ENCODE measurements around the gene DPP10. TPM values are rescaled to one million over a fixed set of nuclear protein-coding genes. Genes with fewer than 3 reads are reported as not detected.

The DPP10 gene
- total and polyA plus RNA-seq, 10 of the 15 experiments (the other 5 are each of a cell fraction or from before 2014, with no cell fraction given): not detected

DNA sequence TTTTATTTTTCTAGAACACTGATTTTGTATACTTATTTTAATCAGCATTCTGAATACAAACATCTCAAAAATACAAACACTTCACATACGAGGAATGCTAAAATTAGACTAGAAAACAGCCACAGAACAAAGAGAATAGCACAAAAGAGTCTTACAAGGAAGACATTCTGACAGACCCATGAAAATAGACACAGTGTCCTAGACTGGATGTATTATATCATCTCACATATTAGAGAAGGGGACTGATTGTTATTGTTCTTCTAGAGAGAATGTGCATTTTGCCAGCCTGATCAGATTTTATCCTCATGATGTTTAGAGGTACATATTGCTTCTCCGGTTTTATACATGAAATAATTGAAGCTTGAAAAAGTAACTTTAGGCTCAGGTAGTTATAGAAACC is 357.9 kb downstream of the DPP10 start:
- Histone ChIP-seq H3K9ac (ENCODE audit: control insufficient read depth, insufficient read depth, low read length) (no peak overlapping the region), H3K36me3 (ENCODE audit: control insufficient read depth in 2 of 2, insufficient read depth in 2 of 2, low read length in 1 of 2) (no peaks in the 10 kb centered on the region), H4K20me1 (ENCODE audit: control insufficient read depth, insufficient read depth) (no peaks in the 10 kb centered on the region), H3K79me2 (ENCODE audit: control insufficient read depth, insufficient read depth, low read length) (no peaks in the 10 kb centered on the region), H2AFZ (ENCODE audit: control insufficient read depth, low read depth, low read length) (no peak overlapping the region), H3K9me3 (replicated peaks; ENCODE audit: control insufficient read depth, insufficient read depth, low read length) (no peaks in the 10 kb centered on the region), H3K4me1 (ENCODE audit: control insufficient read depth, insufficient read depth, low read length) (no peaks in the 10 kb centered on the region), H3K27ac (ENCODE audit: control insufficient read depth, insufficient read depth) (no peak overlapping the region), H3K4me2 (ENCODE audit: control insufficient read depth, insufficient read depth) (no peak overlapping the region), H3K27me3 (replicated peaks in 1 of 2; ENCODE audit: control insufficient read depth in 2 of 2, insufficient read depth in 2 of 2, low read length in 1 of 2) (no peaks in the 10 kb centered on the region), H3K4me3 (no peak overlapping the region)
- ChIA-PET SMC1A (ENCODE audit: uncharacterized antibody, unreplicated experiment) (no interaction called here), RAD21 (ENCODE audit: unreplicated experiment) (no interaction called here), POLR2A (no interaction called here), CTCF (no interaction called here)
- ATAC-seq (no peak), FAIRE-seq (no peak), DNase-seq (ENCODE audit: low read depth, low spot score) (no peak)
- in situ Hi-C loops (cut with MboI): no loop called here
- 4% methylated on average over 2 of the region's 2 CpGs for WGBS (ENCODE audit: insufficient coverage, insufficient replicate concordance, low lambda C conversion rate, missing lambda C conversion rate)
- intact Hi-C loops (cut with micrococcal nuclease; ENCODE audit: unreplicated experiment): no loop called here
- no TSS peak for BruUV-seq (replicated peaks)
- TF ChIP-seq TCF7 (IDR thresholded peaks at IDR 0.05; ENCODE audit: borderline replicate concordance): no peak
- TF ChIP-seq, protein P1, sequence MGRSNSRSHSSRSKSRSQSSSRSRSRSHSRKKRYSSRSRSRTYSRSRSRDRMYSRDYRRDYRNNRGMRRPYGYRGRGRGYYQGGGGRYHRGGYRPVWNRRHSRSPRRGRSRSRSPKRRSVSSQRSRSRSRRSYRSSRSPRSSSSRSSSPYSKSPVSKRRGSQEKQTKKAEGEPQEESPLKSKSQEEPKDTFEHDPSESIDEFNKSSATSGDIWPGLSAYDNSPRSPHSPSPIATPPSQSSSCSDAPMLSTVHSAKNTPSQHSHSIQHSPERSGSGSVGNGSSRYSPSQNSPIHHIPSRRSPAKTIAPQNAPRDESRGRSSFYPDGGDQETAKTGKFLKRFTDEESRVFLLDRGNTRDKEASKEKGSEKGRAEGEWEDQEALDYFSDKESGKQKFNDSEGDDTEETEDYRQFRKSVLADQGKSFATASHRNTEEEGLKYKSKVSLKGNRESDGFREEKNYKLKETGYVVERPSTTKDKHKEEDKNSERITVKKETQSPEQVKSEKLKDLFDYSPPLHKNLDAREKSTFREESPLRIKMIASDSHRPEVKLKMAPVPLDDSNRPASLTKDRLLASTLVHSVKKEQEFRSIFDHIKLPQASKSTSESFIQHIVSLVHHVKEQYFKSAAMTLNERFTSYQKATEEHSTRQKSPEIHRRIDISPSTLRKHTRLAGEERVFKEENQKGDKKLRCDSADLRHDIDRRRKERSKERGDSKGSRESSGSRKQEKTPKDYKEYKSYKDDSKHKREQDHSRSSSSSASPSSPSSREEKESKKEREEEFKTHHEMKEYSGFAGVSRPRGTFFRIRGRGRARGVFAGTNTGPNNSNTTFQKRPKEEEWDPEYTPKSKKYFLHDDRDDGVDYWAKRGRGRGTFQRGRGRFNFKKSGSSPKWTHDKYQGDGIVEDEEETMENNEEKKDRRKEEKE (IDR thresholded peaks at IDR 0.05): no peak
- TF ChIP-seq, protein P2, sequence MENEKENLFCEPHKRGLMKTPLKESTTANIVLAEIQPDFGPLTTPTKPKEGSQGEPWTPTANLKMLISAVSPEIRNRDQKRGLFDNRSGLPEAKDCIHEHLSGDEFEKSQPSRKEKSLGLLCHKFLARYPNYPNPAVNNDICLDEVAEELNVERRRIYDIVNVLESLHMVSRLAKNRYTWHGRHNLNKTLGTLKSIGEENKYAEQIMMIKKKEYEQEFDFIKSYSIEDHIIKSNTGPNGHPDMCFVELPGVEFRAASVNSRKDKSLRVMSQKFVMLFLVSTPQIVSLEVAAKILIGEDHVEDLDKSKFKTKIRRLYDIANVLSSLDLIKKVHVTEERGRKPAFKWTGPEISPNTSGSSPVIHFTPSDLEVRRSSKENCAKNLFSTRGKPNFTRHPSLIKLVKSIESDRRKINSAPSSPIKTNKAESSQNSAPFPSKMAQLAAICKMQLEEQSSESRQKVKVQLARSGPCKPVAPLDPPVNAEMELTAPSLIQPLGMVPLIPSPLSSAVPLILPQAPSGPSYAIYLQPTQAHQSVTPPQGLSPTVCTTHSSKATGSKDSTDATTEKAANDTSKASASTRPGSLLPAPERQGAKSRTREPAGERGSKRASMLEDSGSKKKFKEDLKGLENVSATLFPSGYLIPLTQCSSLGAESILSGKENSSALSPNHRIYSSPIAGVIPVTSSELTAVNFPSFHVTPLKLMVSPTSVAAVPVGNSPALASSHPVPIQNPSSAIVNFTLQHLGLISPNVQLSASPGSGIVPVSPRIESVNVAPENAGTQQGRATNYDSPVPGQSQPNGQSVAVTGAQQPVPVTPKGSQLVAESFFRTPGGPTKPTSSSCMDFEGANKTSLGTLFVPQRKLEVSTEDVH (IDR thresholded peaks at IDR 0.05; ENCODE audit: low read depth, partially characterized antibody): no peak
- TF ChIP-seq SIN3A (IDR thresholded peaks at IDR 0.05; ENCODE audit: low read depth, low read length): no peak
- no peak for TF ChIP-seq EED (IDR thresholded peaks at IDR 0.05; ENCODE audit: low read depth)
- TF ChIP-seq MEF2A (IDR thresholded peaks at IDR 0.05; ENCODE audit: insufficient read depth, low read depth, low read length): no peak
- TF ChIP-seq EGR1 (IDR thresholded peaks at IDR 0.05; ENCODE audit: borderline replicate concordance in 1 of 2, low read depth in 2 of 2, low read length in 2 of 2): no peak

Data from GM12878 (cell line).